HepG2 (cell line): ENCODE data around the gene MIS18BP1.

Experiments
- CHD2 ChIP-seq: IDR thresholded peaks from 2 replicates; pipeline ENCODE4 v1.6.1; 2011; ENCODE audit warnings: low read depth, low read length, improper control_type of control experiment
- ZFP1 ChIP-seq: IDR thresholded peaks from 2 replicates; pipeline ENCODE4 v1.6.1; 2016
- TF ChIP-seq, protein P1 (sequence below): sonication (generic); formaldehyde crosslinking; IDR thresholded peaks from 2 replicates; pipeline ENCODE4 v1.5.0; 2020; ENCODE audit warnings: mild to moderate bottlenecking, missing genetic modification reagents, moderate library complexity
- TF ChIP-seq, protein P2 (sequence below): sonication (generic); formaldehyde crosslinking; IDR thresholded peaks from 2 replicates; pipeline ENCODE4 v1.4.0; 2020; ENCODE audit warnings: missing genetic modification reagents, borderline replicate concordance

DNA sequence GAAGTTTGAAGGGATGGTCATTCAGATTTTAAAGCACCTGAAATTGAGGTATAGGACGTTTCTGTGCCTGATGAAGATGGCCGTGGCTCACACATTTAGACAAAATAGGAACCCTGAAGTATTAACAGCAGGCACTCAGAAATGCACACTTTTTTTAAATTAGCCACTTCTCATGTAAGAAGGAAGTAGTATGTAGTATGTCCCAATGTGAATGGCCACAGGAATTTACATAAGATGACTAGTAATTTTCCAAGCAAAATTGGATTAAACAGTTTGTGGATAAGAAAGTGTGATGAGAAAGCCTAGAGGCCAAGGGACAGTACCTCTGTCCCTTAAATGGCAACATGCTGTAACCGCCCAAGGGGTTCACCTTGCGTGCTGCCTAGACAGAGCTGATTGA is 1.8 kb upstream of the MIS18BP1 start:
- TF ChIP-seq, protein P1, sequence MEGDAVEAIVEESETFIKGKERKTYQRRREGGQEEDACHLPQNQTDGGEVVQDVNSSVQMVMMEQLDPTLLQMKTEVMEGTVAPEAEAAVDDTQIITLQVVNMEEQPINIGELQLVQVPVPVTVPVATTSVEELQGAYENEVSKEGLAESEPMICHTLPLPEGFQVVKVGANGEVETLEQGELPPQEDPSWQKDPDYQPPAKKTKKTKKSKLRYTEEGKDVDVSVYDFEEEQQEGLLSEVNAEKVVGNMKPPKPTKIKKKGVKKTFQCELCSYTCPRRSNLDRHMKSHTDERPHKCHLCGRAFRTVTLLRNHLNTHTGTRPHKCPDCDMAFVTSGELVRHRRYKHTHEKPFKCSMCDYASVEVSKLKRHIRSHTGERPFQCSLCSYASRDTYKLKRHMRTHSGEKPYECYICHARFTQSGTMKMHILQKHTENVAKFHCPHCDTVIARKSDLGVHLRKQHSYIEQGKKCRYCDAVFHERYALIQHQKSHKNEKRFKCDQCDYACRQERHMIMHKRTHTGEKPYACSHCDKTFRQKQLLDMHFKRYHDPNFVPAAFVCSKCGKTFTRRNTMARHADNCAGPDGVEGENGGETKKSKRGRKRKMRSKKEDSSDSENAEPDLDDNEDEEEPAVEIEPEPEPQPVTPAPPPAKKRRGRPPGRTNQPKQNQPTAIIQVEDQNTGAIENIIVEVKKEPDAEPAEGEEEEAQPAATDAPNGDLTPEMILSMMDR (CRISPR knock-in tag) = no peak
- TF ChIP-seq ZFP1 (CRISPR knock-in tag) = no peak
- no peak for TF ChIP-seq CHD2
- TF ChIP-seq, protein P2, sequence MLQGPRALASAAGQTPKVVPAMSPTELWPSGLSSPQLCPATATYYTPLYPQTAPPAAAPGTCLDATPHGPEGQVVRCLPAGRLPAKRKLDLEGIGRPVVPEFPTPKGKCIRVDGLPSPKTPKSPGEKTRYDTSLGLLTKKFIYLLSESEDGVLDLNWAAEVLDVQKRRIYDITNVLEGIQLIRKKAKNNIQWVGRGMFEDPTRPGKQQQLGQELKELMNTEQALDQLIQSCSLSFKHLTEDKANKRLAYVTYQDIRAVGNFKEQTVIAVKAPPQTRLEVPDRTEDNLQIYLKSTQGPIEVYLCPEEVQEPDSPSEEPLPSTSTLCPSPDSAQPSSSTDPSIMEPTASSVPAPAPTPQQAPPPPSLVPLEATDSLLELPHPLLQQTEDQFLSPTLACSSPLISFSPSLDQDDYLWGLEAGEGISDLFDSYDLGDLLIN (CRISPR knock-in tag) = no peak
